COLO668 (cell line): ENCODE measurements around the gene ORC3.

ENCODE experiments used
- DNase-seq: peaks from one replicate; lab custom pipeline; 2025; ENCODE audit not compliant: unreplicated experiment; lab: John Stamatoyannopoulos, UW

Gene ORC3

DNA sequence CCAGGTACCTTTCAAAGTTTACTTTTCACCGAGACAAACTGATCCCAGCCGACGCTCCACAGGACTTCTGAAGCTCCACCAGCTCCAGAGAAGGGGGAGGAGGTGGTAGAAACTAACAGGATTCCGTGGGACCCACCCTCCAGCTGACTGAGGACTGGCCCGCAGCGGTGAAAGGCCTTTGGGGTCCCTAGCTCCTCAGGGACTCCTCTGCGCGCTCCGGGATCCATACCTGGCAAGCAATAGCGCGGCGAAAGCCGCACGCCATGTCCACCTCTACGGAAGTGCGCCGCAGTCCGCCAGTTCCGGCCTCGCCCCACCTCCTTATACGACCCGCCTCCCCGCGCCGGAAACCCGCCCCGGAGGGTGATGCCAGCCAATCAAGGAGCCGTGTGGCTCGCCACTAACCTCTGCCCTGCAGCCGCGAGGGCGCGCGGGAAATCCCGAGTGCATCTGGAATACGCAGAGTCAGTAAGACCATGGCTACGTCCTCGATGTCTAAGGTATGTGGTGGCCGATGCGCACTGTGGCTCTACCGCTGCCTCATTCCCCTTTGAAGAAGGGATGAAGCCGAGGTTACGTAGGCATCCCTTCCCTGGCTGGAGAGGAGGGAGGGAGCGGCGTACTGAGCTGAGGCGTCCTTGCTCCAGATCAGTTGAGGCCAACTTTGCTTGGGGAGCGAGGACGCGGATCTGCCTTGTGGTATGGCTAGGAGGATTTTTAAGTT lies at the start of gene ORC3, which contains the start of gene RARS2:
Gene ORC3, plus strand, starts transcription at position 443 of the 724 bp plus-strand sequence. Its CDS starts 34 bp downstream, at position 477.
Gene RARS2, minus strand, starts transcription at position 295 of the 724 bp plus-strand sequence. Its CDS starts 30 bp downstream, at position 265.
- peak; percentile 93 for DNase-seq

DNA sequence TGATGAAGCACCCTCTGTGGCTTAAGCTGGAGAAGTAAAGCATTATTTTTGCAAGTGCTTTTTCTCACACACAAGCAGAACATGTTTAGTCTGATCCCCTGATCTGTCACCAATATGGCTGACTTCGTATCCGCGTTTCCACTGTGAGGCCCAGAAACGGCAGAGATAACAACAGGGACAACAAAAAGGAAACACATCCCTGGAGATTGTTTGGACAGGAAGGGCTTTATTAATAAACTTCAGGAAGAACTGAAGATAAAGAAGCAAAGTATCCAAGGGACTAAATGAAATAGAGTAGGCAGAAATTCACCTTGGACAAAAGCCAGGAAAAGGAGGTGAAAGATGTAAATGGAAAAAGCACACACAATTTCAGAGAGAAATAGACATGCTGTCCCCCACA lies 49.4 kb upstream of the ORC3 start:
- DNase-seq, result no peak

DNA sequence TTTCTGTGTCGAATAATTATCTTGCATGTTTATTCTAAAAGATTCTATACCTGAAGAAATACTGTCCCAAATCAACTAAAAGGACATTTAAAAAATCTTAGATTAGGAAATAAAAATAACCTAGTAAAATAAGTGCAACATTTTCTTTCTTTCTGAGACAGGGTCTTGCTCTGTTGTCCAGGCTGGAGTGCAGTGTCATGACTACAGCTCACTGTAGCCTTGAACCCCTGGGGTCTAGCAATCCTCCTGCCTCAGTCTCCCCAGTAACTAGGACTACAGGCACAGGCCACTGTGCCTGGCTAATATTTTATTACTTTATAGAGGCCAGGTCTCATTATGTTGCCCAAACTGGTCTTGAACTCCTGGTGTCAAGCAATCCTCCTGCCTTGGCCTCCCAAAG lies 48.9 kb upstream of the ORC3 start:
- DNase-seq, result no peak

DNA sequence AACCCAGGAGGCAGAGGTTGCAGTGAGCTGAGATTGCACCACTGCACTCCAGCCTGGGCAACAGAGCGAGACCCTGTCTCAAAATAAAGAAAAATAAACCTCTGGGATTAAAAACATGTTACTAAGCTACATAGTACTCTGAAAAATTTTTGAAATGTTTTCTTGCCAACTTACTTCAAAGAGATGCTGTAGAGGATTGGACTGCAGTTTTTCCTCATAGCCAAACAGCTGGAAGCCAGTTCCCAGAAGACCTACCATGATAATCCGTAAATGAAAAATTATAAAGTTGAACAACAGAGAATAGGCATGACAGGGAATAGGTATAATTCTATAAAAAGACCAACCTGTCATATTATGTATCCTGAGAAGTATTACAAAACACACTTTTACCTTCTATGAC lies 48.2 kb upstream of the ORC3 start:
- no peak for DNase-seq

- no peak for DNase-seq
Observed at GRCh38 chr6:87543696-87544473, 46.0 kb upstream of the ORC3 start.

DNA sequence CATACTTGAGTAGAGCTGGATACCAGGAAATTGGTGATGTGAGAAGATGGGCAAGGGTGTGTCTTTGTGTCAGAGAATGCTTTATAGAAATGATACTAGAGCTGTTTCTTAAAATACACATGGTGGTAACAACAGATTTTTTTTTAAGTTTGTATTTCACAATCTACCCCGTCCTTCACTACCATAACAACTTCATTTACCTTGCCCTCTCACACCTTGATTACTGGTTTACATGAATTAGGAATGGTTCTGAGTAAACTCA lies 45.5 kb upstream of the ORC3 start:
- no peak for DNase-seq

DNA sequence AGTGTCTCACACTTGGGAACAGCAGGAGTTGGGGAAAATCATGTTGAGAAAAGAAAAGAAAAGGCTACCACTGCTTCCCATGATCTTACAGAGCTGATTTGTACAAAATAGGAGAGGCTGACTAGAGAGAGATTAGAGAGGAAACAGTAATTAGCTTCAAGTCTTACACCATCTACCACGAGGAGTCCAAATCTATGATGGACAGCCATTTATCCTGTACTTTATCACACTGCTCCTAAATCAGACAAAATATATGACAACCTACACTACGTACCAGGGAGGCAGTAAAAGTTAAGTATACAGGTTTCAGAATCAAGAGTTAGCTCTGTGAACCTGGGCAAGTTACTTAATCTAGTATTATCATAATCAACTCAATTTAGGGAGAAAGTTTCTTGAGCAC lies 38.1 kb upstream of the ORC3 start:
- DNase-seq, result no peak

DNA sequence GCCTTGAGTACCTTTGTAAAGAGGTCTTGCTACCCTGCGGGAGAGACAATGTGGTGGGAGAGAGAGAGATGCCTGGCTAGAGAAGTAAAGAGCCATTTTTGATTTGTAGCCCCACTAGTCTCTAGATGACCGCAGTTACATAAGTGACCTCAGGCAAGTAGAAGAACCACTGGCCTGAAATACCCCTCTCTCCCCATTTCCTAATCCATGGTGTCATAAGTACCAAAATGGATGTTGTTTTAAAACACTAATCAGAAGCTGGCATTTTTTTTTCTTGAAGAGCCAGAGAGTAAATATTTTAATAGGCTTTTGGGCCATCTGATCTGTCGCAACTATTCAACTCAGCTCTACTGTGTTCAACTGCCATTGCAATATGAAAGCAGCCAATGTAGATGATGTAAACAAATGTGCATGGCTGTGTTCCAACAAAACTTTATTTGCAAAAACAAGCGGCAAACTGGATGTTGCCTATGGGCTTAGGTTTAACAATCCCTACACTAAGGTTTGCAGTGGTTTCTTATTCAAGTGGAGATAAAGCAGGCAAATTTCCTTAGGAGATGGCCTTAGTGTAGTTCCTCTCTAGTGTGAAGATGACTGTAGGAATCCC lies 36.7 kb upstream of the ORC3 start:
- no peak for DNase-seq

DNA sequence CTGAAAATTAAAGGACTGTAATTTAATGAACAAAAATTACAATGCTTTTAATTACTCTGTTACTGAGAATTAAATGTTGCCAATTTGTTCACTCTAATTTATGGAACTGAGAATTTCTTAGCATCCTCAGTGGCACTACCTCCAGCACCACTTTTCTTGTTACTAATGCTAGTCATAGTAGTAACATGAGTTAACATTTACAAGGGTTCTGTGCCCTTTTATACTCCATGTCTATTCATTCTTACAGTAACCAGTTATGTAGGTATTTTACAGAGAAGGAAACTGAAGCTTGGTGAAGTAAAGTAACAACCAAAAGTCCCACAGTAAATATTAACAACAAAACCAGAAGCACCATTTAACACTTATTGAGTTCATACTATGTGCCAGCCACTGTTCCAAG lies 34.4 kb upstream of the ORC3 start:
- no peak for DNase-seq

DNA sequence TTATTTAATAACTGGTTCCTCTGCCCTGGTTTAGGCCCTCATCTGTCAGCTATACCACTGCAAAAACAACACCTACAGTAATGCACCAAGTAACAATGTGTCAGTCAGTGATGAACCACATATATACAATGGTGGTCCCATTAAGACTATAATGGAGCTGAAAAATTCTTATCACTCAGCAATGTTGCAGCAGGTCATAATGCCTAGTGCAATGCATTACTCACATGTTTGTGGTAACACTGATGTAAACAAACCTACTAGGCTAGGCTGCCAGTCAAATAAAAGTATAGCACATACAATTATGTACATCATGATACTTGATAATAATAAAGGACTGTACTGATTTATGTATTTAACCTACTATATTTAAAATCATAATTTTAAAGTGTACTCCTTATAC lies 31.5 kb upstream of the ORC3 start:
- DNase-seq, result no peak

DNA sequence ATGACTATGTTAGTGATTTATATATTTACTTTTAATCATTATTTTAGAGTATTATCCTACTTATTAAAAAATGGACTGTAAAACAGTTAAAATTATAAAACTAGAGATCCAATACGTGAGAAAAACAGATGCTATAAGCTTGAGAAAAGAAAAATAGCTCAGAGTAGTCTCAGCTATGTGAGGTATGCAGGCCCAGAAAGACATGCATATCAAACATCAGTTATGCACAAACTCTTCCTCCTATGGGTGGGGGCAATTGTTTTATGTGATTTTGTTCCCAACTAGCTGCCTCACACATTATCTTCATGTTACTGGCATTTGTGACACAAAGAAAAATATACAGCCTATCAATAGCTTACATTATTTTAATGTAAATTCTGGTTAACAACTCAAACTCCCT lies 28.9 kb upstream of the ORC3 start:
- DNase-seq, result no peak

- no peak for DNase-seq
Observed at GRCh38 chr6:87572021-87572420, 17.9 kb upstream of the ORC3 start.

GRCh38 chr6:87572883-87573282 lies 17.1 kb upstream of the ORC3 start:
- DNase-seq, result no peak

- DNase-seq, result no peak
Observed at GRCh38 chr6:87573307-87574024, 16.5 kb upstream of the ORC3 start.

GRCh38 chr6:87574237-87574804 lies 15.6 kb upstream of the ORC3 start:
- peak; percentile 29 for DNase-seq

- peak; percentile 37 for DNase-seq
Observed at GRCh38 chr6:87575423-87575822, 14.5 kb upstream of the ORC3 start.

- DNase-seq, result no peak
Observed at GRCh38 chr6:87583822-87584221, 6.1 kb upstream of the ORC3 start.

- no peak for DNase-seq
Observed at GRCh38 chr6:87586371-87587077, 3.4 kb upstream of the ORC3 start.

DNA sequence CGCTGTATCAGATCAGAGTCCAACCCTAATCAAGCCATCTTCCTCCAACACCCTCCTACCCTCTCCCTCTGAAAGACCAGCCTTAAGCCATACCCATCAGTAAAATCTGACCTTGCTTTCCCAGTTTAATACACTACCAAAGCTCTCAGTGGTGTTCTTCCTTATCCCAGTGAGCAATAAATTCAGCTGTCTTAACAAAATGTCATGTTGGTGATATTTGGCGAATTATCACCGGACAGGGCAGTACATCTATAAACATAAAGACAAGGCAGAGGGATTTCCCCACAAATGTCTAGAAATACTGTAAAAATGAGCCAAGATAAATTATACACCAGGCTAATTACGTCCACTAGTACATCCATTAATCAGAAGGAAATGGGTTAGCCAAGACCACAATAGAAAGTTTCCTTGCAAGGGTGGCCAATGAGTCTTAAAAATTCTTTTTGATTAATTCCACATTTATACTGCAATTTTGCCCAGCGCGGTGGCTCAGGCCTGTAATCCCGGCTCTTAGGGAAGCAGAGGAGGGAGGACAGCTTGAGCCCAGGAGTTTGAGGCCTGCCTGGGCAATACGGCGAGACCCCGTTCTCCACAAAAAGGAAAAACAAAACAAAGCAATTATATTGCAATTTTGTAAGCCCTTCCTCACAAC lies 1.1 kb upstream of the ORC3 start:
- no peak for DNase-seq

GRCh38 chr6:87590417-87590880 lies 514 bp downstream of the ORC3 start:
- DNase-seq, result no peak
